ENCODE measurements around the gene BTBD16. TPM values are rescaled to one million over a fixed set of nuclear protein-coding genes. Genes with fewer than 3 reads are reported as not detected.
A peak's percentile ranks its signal among the peaks of the same experiment; 100 is the strongest.

Gene BTBD16
- total and polyA plus RNA-seq, 8 donors: 0.40 TPM; not detected in 7

GRCh38 chr10:122292376-122292775, 21.3 kb downstream of the BTBD16 start:
- no peaks in the 10 kb centered on the region for H3K9me3 ChIP-seq
- no peak overlapping the region for H3K4me3 ChIP-seq
- H3K27me3 ChIP-seq: peaks cover 0 to 21% (median 0%) of the 10 kb centered on the region in 3 donors
- intact Hi-C loops (cut with DNase I; ENCODE audit: low total_unique reads): loop anchor here (10.0 kb wide), 1 partner anchor 1272 kb away; no protein-coding TSS in a partner anchor
- H3K36me3 ChIP-seq: no peaks in the 10 kb centered on the region
- 69 to 81% (median 77%) methylated on average over 3 of the region's 3 CpGs for WGBS, 5 donors
- H3K4me1 ChIP-seq: peaks cover 0 to 9% (median 4%) of the 10 kb centered on the region in 4 donors
- no peak overlapping the region for H3K27ac ChIP-seq
- peak in 1 of 2 donors; percentile 17 for DNase-seq
- TF ChIP-seq POLR2AphosphoS5 (IDR thresholded peaks at IDR 0.05) (no peak), CTCF (IDR thresholded peaks at IDR 0.05) (no peak), EP300 (IDR thresholded peaks at IDR 0.05) (no peak), POLR2A (IDR thresholded peaks at IDR 0.05) (no peak)

- WGBS, 5 donors: 74 to 84% (median 79%) methylated on average over 10 of the region's 10 CpGs
- TF ChIP-seq EP300 (IDR thresholded peaks at IDR 0.05): no peak
- TF ChIP-seq POLR2A (IDR thresholded peaks at IDR 0.05): no peak
- TF ChIP-seq POLR2AphosphoS5 (IDR thresholded peaks at IDR 0.05): no peak
- TF ChIP-seq CTCF (IDR thresholded peaks at IDR 0.05): no peak
- no peak overlapping the region for H3K4me3 ChIP-seq
- peaks cover 0 to 21% (median 0%) of the 10 kb centered on the region in 3 donors for H3K27me3 ChIP-seq
- no peaks in the 10 kb centered on the region for H3K4me1 ChIP-seq
- H3K27ac ChIP-seq: no peak overlapping the region
- no peaks in the 10 kb centered on the region for H3K36me3 ChIP-seq
- DNase-seq: peak in 1 of 2 donors; percentile 48
- intact Hi-C loops (cut with DNase I; ENCODE audit: low total_unique reads): loop anchor here (10.0 kb wide), 1 partner anchor 1271 kb away; no protein-coding TSS in a partner anchor
- H3K9me3 ChIP-seq: no peaks in the 10 kb centered on the region
Observed at GRCh38 chr10:122293156-122293960, 22.3 kb downstream of the BTBD16 start.

- intact Hi-C loops (cut with DNase I; ENCODE audit: low total_unique reads): loop anchor here (10.0 kb wide), 1 partner anchor 1271 kb away; no protein-coding TSS in a partner anchor
- Histone ChIP-seq H3K9me3 (no peaks in the 10 kb centered on the region), H3K4me3 (no peak overlapping the region), H3K27me3 (peaks cover 0 to 18% (median 0%) of the 10 kb centered on the region in 3 donors), H3K4me1 (peaks cover 0 to 5% (median 5%) of the 10 kb centered on the region in 4 donors), H3K36me3 (no peaks in the 10 kb centered on the region), H3K27ac (no peak overlapping the region)
- WGBS, 5 donors: 46 to 64% (median 53%) methylated on average over 4 of the region's 4 CpGs
- peak in 1 of 2 donors; percentile 61 for DNase-seq
- TF ChIP-seq EP300 (IDR thresholded peaks at IDR 0.05) (no peak), POLR2A (IDR thresholded peaks at IDR 0.05) (no peak), POLR2AphosphoS5 (IDR thresholded peaks at IDR 0.05) (no peak), CTCF (IDR thresholded peaks at IDR 0.05) (no peak)
Observed at GRCh38 chr10:122293961-122294380, 22.9 kb downstream of the BTBD16 start.

- Histone ChIP-seq H3K36me3 (no peaks in the 10 kb centered on the region), H3K27me3 (peaks cover 0 to 17% (median 0%) of the 10 kb centered on the region in 3 donors), H3K9me3 (no peaks in the 10 kb centered on the region), H3K27ac (no peak overlapping the region), H3K4me3 (no peak overlapping the region), H3K4me1 (peaks cover 0 to 8% (median 7%) of the 10 kb centered on the region in 4 donors)
- WGBS, 5 donors: 79 to 90% (median 86%) methylated on average over 11 to 12 of the region's 12 CpGs
- no peak for TF ChIP-seq CTCF (IDR thresholded peaks at IDR 0.05)
- TF ChIP-seq POLR2AphosphoS5 (IDR thresholded peaks at IDR 0.05): no peak
- TF ChIP-seq EP300 (IDR thresholded peaks at IDR 0.05): no peak
- TF ChIP-seq POLR2A (IDR thresholded peaks at IDR 0.05): no peak
- intact Hi-C loops (cut with DNase I; ENCODE audit: low total_unique reads): loop anchor here (5.0 to 10.0 kb wide), 3 partner anchors 143 to 1270 kb away; partner anchors contain the start of gene DMBT1
- DNase-seq: no peak
Observed at GRCh38 chr10:122294511-122295450, 23.7 kb downstream of the BTBD16 start.

Data from stomach (tissue), 9 donors.